Measurements from ENCODE around the gene APBB2. TPM values are rescaled to one million over a fixed set of nuclear protein-coding genes. Genes with fewer than 3 reads are reported as not detected.

The APBB2 gene
- total RNA-seq, 1 experiment from 2014 or later, result 49.0 TPM

DNA sequence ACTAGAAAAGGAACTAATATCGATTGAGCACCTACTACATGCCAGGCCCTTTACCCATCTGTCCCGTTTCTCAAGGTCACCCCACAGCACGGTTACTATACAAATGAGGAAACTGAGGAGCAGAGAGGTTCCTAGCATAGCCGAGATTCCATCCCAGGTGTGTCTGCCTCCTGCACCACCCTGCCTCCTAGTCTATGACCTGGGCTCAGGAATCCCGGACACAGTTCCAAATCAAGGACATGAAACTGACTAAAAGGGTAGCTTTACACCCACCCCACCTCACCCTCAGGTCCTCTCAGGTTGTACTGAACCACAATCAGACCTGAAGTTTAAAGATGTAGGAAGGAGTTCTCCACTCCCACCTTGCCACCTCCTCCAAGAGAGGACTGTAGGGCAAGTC is 55.6 kb downstream of the APBB2 start:
- ChIA-PET CTCF (no interaction called here), POLR2A (no interaction called here)
- DNase-seq (ENCODE audit: low spot score) (no peak), ATAC-seq (no peak)
- H3K4me1 Mint-ChIP-seq, result peaks cover 23% of the 10 kb centered on the region
- no peak overlapping the region for H3K27ac Mint-ChIP-seq
- no peak for TF ChIP-seq SMAD3 (CRISPR knock-in tag; IDR thresholded peaks at IDR 0.05; ENCODE audit: borderline replicate concordance)
- no peak for TF ChIP-seq EMX1 (CRISPR knock-in tag; IDR thresholded peaks at IDR 0.05)
- no peak for TF ChIP-seq ZMAT4 (CRISPR knock-in tag; IDR thresholded peaks at IDR 0.05)
- no peak for TF ChIP-seq TEAD1 (CRISPR knock-in tag; IDR thresholded peaks at IDR 0.05)
- TF ChIP-seq ATF2 (CRISPR knock-in tag; IDR thresholded peaks at IDR 0.05; ENCODE audit: borderline replicate concordance, low read depth), result no peak
- TF ChIP-seq, protein P1, sequence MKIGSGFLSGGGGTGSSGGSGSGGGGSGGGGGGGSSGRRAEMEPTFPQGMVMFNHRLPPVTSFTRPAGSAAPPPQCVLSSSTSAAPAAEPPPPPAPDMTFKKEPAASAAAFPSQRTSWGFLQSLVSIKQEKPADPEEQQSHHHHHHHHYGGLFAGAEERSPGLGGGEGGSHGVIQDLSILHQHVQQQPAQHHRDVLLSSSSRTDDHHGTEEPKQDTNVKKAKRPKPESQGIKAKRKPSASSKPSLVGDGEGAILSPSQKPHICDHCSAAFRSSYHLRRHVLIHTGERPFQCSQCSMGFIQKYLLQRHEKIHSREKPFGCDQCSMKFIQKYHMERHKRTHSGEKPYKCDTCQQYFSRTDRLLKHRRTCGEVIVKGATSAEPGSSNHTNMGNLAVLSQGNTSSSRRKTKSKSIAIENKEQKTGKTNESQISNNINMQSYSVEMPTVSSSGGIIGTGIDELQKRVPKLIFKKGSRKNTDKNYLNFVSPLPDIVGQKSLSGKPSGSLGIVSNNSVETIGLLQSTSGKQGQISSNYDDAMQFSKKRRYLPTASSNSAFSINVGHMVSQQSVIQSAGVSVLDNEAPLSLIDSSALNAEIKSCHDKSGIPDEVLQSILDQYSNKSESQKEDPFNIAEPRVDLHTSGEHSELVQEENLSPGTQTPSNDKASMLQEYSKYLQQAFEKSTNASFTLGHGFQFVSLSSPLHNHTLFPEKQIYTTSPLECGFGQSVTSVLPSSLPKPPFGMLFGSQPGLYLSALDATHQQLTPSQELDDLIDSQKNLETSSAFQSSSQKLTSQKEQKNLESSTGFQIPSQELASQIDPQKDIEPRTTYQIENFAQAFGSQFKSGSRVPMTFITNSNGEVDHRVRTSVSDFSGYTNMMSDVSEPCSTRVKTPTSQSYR (CRISPR knock-in tag; IDR thresholded peaks at IDR 0.05), result no peak
- TF ChIP-seq, protein P2, sequence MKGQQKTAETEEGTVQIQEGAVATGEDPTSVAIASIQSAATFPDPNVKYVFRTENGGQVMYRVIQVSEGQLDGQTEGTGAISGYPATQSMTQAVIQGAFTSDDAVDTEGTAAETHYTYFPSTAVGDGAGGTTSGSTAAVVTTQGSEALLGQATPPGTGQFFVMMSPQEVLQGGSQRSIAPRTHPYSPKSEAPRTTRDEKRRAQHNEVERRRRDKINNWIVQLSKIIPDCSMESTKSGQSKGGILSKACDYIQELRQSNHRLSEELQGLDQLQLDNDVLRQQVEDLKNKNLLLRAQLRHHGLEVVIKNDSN (CRISPR knock-in tag; IDR thresholded peaks at IDR 0.05), result no peak
- TF ChIP-seq, protein P3, sequence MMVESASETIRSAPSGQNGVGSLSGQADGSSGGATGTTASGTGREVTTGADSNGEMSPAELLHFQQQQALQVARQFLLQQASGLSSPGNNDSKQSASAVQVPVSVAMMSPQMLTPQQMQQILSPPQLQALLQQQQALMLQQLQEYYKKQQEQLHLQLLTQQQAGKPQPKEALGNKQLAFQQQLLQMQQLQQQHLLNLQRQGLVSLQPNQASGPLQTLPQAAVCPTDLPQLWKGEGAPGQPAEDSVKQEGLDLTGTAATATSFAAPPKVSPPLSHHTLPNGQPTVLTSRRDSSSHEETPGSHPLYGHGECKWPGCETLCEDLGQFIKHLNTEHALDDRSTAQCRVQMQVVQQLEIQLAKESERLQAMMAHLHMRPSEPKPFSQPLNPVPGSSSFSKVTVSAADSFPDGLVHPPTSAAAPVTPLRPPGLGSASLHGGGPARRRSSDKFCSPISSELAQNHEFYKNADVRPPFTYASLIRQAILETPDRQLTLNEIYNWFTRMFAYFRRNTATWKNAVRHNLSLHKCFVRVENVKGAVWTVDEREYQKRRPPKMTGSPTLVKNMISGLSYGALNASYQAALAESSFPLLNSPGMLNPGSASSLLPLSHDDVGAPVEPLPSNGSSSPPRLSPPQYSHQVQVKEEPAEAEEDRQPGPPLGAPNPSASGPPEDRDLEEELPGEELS (CRISPR knock-in tag; IDR thresholded peaks at IDR 0.05), result no peak
- TF ChIP-seq, protein P4, sequence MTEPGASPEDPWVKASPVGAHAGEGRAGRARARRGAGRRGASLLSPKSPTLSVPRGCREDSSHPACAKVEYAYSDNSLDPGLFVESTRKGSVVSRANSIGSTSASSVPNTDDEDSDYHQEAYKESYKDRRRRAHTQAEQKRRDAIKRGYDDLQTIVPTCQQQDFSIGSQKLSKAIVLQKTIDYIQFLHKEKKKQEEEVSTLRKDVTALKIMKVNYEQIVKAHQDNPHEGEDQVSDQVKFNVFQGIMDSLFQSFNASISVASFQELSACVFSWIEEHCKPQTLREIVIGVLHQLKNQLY (CRISPR knock-in tag; IDR thresholded peaks at IDR 0.05), result no peak
- no peak for TF ChIP-seq E2F4 (CRISPR knock-in tag; IDR thresholded peaks at IDR 0.05; ENCODE audit: borderline replicate concordance, low read depth)
- TF ChIP-seq CREB1 (CRISPR knock-in tag; IDR thresholded peaks at IDR 0.05), result no peak
- TF ChIP-seq RELA (CRISPR knock-in tag; IDR thresholded peaks at IDR 0.05; ENCODE audit: borderline replicate concordance), result no peak
- no peak for TF ChIP-seq GRHL2 (CRISPR knock-in tag; IDR thresholded peaks at IDR 0.05; ENCODE audit: insufficient replicate concordance, severe bottlenecking)
- no peak for TF ChIP-seq JUN (CRISPR knock-in tag; IDR thresholded peaks at IDR 0.05)
- TF ChIP-seq, protein P5, sequence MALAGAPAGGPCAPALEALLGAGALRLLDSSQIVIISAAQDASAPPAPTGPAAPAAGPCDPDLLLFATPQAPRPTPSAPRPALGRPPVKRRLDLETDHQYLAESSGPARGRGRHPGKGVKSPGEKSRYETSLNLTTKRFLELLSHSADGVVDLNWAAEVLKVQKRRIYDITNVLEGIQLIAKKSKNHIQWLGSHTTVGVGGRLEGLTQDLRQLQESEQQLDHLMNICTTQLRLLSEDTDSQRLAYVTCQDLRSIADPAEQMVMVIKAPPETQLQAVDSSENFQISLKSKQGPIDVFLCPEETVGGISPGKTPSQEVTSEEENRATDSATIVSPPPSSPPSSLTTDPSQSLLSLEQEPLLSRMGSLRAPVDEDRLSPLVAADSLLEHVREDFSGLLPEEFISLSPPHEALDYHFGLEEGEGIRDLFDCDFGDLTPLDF (CRISPR knock-in tag; IDR thresholded peaks at IDR 0.05), result no peak
- TF ChIP-seq E2F5 (CRISPR knock-in tag; IDR thresholded peaks at IDR 0.05), result no peak
- TF ChIP-seq TP53 (CRISPR knock-in tag; IDR thresholded peaks at IDR 0.05), result no peak
- TF ChIP-seq ZBTB43 (CRISPR knock-in tag; IDR thresholded peaks at IDR 0.05), result no peak
- H3K9me3 Mint-ChIP-seq, result 0 out of 2 replicates have a peak, but pooled peaks cover 4% of the 10 kb centered on the region
- H3K27me3 Mint-ChIP-seq (ENCODE audit: low read depth), result no peaks in the 10 kb centered on the region
- H3K4me3 Mint-ChIP-seq, result no peak overlapping the region
- no peaks in the 10 kb centered on the region for H3K36me3 Mint-ChIP-seq
